PC-9 (cell line): ENCODE data around the gene HSBP1L1. TPM values are rescaled to one million over a fixed set of nuclear protein-coding genes. Genes with fewer than 3 reads are reported as not detected.
"Not testable (repeated sequence)": the region's sequence is repeated elsewhere in the genome, so short reads cannot be mapped to it uniquely, and the experiment has no call there.

Experiments
- BruUV-seq: library from RNA; stranded (reverse); fragments of 400-500 nt; replicated peaks from 2 replicates; lab custom pipeline; 2021; lab: Mats Ljungman, UMichigan
- CTCF ChIA-PET: fragments of 300-600 bp; sonication (Branson Sonifier 250); formaldehyde crosslinking; loops from one replicate; lab custom pipeline; 2022; ENCODE audit warnings: antibody characterized with exemption; lab: Charles Lee
- POLR2A ChIA-PET: fragments of 300-600 bp; sonication (Branson Sonifier 250); formaldehyde crosslinking; loops from one replicate; lab custom pipeline; 2022; ENCODE audit warnings: antibody characterized with exemption; ENCODE audit not compliant: unreplicated experiment; lab: Charles Lee
- DNase-seq, 2 experiments: peaks; one replicate each; pipeline versions ENCODE4 v3.0.0 to v3.0.0-alpha.2; 2015 to 2022; ENCODE audit warnings: mixed read lengths in 1 of 2
- H2AFZ ChIP-seq: fragments of 200-600 bp; sonication (generic); 2 replicates; pipeline ENCODE4 v1.8.1; 2017; ENCODE audit warnings: antibody characterized with exemption
- H3F3A ChIP-seq: fragments of 200-600 bp; sonication (generic); 2 replicates; pipeline ENCODE4 v1.8.1; 2017; ENCODE audit warnings: antibody characterized with exemption, mild to moderate bottlenecking, low read depth; ENCODE audit not compliant: insufficient read depth
- H3K27ac ChIP-seq: fragments of 200-600 bp; sonication (generic); 2 replicates; pipeline ENCODE4 v1.6.1; 2016; ENCODE audit warnings: mixed run types
- H3K27me3 ChIP-seq: fragments of 200-600 bp; sonication (generic); 2 replicates; pipeline ENCODE4 v1.6.1; 2016; ENCODE audit warnings: low read depth, mixed run types; ENCODE audit not compliant: insufficient read depth
- H3K36me3 ChIP-seq: fragments of 200-600 bp; sonication (generic); 2 replicates; pipeline ENCODE4 v1.6.1; 2016; ENCODE audit warnings: low read depth, mixed run types
- H3K4me1 ChIP-seq: fragments of 200-600 bp; sonication (generic); replicated peaks from 2 replicates; pipeline ENCODE4 v1.6.1; 2016; ENCODE audit warnings: mixed run types; ENCODE audit not compliant: insufficient read depth
- H3K4me2 ChIP-seq: fragments of 200-600 bp; sonication (generic); 2 replicates; pipeline ENCODE4 v1.6.1; 2017; ENCODE audit warnings: mixed run types
- H3K4me3 ChIP-seq: fragments of 200-600 bp; sonication (generic); 2 replicates; pipeline ENCODE4 v1.6.1; 2016; ENCODE audit warnings: mixed run types
- H3K79me2 ChIP-seq: fragments of 200-600 bp; sonication (generic); 2 replicates; pipeline ENCODE4 v1.6.1; 2017; ENCODE audit warnings: low read depth, mixed run types
- H3K9me2 ChIP-seq: fragments of 200-600 bp; sonication (generic); 2 replicates; pipeline ENCODE4 v1.8.1; 2017; ENCODE audit warnings: mild to moderate bottlenecking; ENCODE audit not compliant: insufficient read depth
- H3K9me3 ChIP-seq: fragments of 200-600 bp; sonication (generic); 2 replicates; pipeline ENCODE4 v1.8.1; 2016; ENCODE audit warnings: low read depth; ENCODE audit not compliant: insufficient read depth
- H4K20me1 ChIP-seq: fragments of 200-600 bp; sonication (generic); 2 replicates; pipeline ENCODE4 v1.8.1; 2017; ENCODE audit not compliant: insufficient read depth
- EZH2 ChIP-seq: fragments of 200-600 bp; sonication (generic); IDR thresholded peaks from 2 replicates; pipeline ENCODE4 v1.8.0; 2017; ENCODE audit warnings: antibody characterized with exemption, low read depth
- intact Hi-C: fragments of 100-400 bp; cut with micrococcal nuclease; formaldehyde crosslinking; loops from one replicate; pipeline ENCODE4 v1.10.0; 2022; ENCODE audit not compliant: unreplicated experiment
- total RNA-seq: library from RNA; stranded (reverse); gene quantifications from 2 replicates; pipeline ENCODE4 v1.2.3, GENCODE V29; 2021
- TF ChIP-seq, protein P1 (sequence below): fragments of 200-600 bp; sonication (generic); conservative IDR thresholded peaks from 2 replicates; pipeline ENCODE4 v1.6.1; 2017; ENCODE audit warnings: mixed run types, antibody characterized with exemption, mild to moderate bottlenecking, moderate library complexity

The HSBP1L1 gene
- total RNA-seq, 1 experiment from 2014 or later: 41.5 TPM

DNA sequence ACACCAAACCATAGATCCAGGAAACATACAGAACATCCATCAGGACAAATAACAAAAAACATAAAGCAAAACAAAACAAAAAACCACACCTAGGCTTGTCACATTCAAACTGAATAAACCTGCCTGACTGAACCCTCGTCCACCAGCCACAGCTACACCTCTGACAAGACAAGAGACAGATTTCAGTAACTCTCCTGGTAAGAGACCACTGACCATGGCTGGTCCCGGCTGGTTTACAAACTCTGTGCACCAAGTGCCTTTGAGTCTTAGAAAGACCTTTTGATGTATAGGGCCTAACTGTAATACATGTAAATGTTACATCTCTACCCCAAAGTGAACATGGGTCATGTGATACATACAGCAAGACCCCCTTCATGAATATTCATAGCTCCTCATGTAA is 8.2 kb upstream of the HSBP1L1 start:
- Histone ChIP-seq H3K9me3 (no peaks in the 10 kb centered on the region), H3F3A (peaks cover 12% of the 10 kb centered on the region; the same call in 1 of the 2 replicates), H3K4me2 (no peak overlapping the region), H3K79me2 (no peaks in the 10 kb centered on the region), H3K9me2 (no peaks in the 10 kb centered on the region), H3K4me1 (peaks cover 18% of the 10 kb centered on the region), H3K4me3 (no peak overlapping the region), H3K27ac (no peak overlapping the region), H3K27me3 (no peaks in the 10 kb centered on the region), H4K20me1 (no peaks in the 10 kb centered on the region), H2AFZ (no peak overlapping the region), H3K36me3 (no peaks in the 10 kb centered on the region)
- CTCF ChIA-PET: no interaction called here
- TF ChIP-seq, protein P1, sequence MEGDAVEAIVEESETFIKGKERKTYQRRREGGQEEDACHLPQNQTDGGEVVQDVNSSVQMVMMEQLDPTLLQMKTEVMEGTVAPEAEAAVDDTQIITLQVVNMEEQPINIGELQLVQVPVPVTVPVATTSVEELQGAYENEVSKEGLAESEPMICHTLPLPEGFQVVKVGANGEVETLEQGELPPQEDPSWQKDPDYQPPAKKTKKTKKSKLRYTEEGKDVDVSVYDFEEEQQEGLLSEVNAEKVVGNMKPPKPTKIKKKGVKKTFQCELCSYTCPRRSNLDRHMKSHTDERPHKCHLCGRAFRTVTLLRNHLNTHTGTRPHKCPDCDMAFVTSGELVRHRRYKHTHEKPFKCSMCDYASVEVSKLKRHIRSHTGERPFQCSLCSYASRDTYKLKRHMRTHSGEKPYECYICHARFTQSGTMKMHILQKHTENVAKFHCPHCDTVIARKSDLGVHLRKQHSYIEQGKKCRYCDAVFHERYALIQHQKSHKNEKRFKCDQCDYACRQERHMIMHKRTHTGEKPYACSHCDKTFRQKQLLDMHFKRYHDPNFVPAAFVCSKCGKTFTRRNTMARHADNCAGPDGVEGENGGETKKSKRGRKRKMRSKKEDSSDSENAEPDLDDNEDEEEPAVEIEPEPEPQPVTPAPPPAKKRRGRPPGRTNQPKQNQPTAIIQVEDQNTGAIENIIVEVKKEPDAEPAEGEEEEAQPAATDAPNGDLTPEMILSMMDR: no peak
- TF ChIP-seq EZH2: no peak
- intact Hi-C loops: no loop called here
- DNase-seq: no peak
- BruUV-seq: no TSS peak
- POLR2A ChIA-PET: no interaction called here

DNA sequence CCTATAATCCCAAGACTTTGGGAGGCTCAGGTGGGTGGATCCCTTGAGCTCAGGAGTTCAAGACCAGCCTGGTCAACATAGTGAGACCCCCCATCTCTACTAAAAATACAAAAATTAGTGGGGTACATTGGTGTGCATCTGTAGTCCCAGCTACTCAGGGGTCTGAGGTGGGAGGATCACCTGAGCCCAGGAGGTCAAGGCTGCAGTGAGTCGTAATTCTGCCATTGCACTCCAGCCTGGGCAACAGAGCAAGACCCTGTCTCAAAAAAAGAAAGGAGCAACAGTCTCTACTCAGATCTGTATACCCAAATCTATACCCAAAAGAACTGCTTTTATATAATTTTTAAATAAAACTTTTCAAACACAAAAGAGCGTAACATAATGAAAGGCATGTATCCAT is 5.5 kb upstream of the HSBP1L1 start:
- no peaks in the 10 kb centered on the region for H3K9me2 ChIP-seq
- no peaks in the 10 kb centered on the region for H3K36me3 ChIP-seq
- no peaks in the 10 kb centered on the region for H3K9me3 ChIP-seq
- no peak overlapping the region for H3K4me2 ChIP-seq
- BruUV-seq: no TSS peak
- H3K79me2 ChIP-seq: peaks cover 3% of the 10 kb centered on the region; the same call in 1 of the 2 replicates
- POLR2A ChIA-PET: no interaction called here
- peaks cover 44% of the 10 kb centered on the region for H3K4me1 ChIP-seq
- H4K20me1 ChIP-seq: no peaks in the 10 kb centered on the region
- no peak overlapping the region for H3K27ac ChIP-seq
- intact Hi-C loops: no loop called here
- no peak for DNase-seq
- CTCF ChIA-PET: no interaction called here
- H2AFZ ChIP-seq: no peak overlapping the region
- no peak for TF ChIP-seq EZH2
- TF ChIP-seq, protein P1: no peak
- H3K4me3 ChIP-seq: no peak overlapping the region
- H3K27me3 ChIP-seq: no peaks in the 10 kb centered on the region
- peaks cover 10% of the 10 kb centered on the region; the same call in 1 of the 2 replicates for H3F3A ChIP-seq

DNA sequence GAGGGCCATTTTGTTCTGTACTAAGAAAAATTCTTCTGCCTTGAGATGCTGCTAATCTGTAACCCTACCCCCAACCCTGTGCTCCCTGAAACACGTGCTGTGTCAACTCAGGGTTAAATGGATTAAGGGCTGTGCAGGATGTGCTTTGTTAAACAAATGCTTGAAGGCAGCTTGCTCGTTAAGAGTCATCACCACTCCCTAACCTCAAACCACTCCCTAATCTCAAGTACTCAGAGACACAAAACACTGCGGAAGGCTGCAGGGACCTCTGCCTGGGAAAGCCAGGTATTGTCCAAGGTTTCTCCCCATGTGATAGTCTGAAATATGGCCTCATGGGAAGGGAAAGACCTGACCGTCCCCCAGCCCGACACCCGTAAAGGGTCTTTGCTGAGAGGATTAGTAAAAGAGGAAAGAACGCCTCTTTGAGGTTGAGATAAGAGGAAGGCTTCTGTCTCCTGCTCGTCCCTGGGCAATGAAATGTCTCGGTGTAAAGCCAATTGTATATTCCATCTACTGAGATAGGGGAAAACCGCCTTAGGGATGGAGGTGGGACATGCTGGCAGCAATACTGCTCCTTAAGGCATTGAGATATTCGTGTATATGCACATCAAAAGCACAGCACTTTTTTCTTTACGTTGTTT is 4.2 kb upstream of the HSBP1L1 start:
- peak; percentile 40 to 68 for DNase-seq
- H2AFZ ChIP-seq: not testable (repeated sequence)
- intact Hi-C loops: loop anchor here (5.0 kb wide), 1 partner anchor 168 kb away; no protein-coding TSS in a partner anchor

More for the DNA sequence above, 4.2 kb upstream of the HSBP1L1 start:
- CTCF ChIA-PET, H4K20me1 ChIP-seq, H3K9me3 ChIP-seq, H3K27ac ChIP-seq, H3K27me3 ChIP-seq, H3K9me2 ChIP-seq, H3K4me3 ChIP-seq, H3K79me2 ChIP-seq, H3K36me3 ChIP-seq, BruUV-seq, POLR2A ChIA-PET: not testable (repeated sequence)
- Histone ChIP-seq H3K4me2 (peak overlapping the region; percentile 53), H3F3A (peaks cover 12% of the 10 kb centered on the region; the same call in 1 of the 2 replicates), H3K4me1 (peaks cover 47% of the 10 kb centered on the region)
